ENCODE results near the gene CHCHD1. TPM values are rescaled to one million over a fixed set of nuclear protein-coding genes. Genes with fewer than 3 reads are reported as not detected.
A peak's percentile ranks its signal among the peaks of the same experiment; 100 is the strongest.

The CHCHD1 gene
- total RNA-seq, 2 donors from 2014 or later, result 30.2 to 32.8 TPM

- Mint-ChIP-seq H3K27me3 (no peaks in the 10 kb centered on the region), H3K9me3 (no peaks in the 10 kb centered on the region), H3K4me1 (peaks cover 45% of the 10 kb centered on the region), H3K4me3 (peak overlapping the region; percentile 45), H3K36me3 (ENCODE audit: low read depth) (peaks cover 100% of the 10 kb centered on the region), H3K27ac (peak overlapping the region; percentile 8)
- ATAC-seq (replicated peaks), result no peak
These were observed 22.9 kb upstream of the CHCHD1 start for GRCh38 chr10:73758704-73759511.

DNA sequence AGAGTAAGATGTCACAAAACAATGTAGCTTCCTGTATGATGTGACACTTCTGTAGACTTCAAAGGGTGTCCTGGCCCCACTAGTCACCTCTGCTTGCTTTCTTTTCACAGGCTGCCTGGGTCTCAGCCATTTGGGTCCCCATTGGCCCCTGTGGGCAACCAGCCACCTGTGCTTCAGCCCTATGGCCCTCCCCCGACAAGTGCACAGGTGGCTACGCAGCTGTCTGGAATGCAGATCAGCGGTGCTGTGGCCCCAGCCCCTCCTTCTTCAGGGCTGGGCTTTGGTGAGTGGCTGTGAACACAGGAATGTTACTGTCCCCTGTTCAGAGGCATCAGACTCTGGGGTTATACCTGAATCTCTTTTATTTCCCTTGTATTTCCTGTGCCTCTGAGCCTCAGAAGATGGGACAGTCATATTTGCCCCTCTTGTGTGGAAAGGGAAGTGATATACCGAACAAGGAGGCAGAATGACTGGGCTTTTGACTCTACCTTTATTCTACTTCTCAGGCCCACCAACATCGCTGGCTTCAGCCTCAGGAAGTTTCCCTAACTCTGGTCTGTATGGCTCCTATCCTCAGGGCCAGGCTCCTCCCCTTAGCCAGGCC is 22.2 kb upstream of the CHCHD1 start:
- H3K4me1 Mint-ChIP-seq, result peaks cover 41% of the 10 kb centered on the region
- peak; percentile 30 for ATAC-seq (replicated peaks)
- H3K4me3 Mint-ChIP-seq, result peak overlapping the region; percentile 45

DNA sequence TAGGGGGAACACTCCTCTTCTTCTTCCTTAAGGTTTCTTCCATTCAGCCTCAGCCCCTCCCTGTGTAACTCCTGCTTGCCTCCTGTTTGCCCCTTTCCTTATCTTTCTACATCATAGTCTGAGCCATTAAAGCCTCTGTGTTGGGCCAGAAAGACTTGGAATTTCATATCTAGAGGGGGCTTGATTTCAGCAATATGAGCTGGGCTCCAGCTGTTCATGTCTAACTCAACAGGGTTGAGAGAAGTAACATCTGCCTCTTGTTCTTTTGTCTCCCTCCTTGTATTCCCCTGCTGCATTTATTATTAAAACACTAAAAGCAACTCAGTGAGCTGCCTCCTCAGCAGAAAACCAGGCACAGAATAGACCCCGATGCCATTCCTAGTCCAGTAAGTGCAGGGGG is 20.1 kb upstream of the CHCHD1 start:
- peaks cover 100% of the 10 kb centered on the region for H3K36me3 Mint-ChIP-seq (ENCODE audit: low read depth)
- ATAC-seq (replicated peaks), result no peak
- H3K9me3 Mint-ChIP-seq, result no peaks in the 10 kb centered on the region
- H3K4me3 Mint-ChIP-seq, result peak overlapping the region; percentile 49
- no peaks in the 10 kb centered on the region for H3K27me3 Mint-ChIP-seq
- H3K27ac Mint-ChIP-seq, result peak overlapping the region; percentile 65
- peaks cover 35% of the 10 kb centered on the region for H3K4me1 Mint-ChIP-seq

More for the DNA sequence above, 22.2 kb upstream of the CHCHD1 start:
- H3K9me3 Mint-ChIP-seq, result no peaks in the 10 kb centered on the region
- H3K27ac Mint-ChIP-seq, result peak overlapping the region; percentile 8
- H3K27me3 Mint-ChIP-seq, result no peaks in the 10 kb centered on the region
- peaks cover 100% of the 10 kb centered on the region for H3K36me3 Mint-ChIP-seq (ENCODE audit: low read depth)

GRCh38 chr10:73762915-73763314 is 18.9 kb upstream of the CHCHD1 start:
- Mint-ChIP-seq H3K36me3 (ENCODE audit: low read depth) (peaks cover 98% of the 10 kb centered on the region), H3K9me3 (no peaks in the 10 kb centered on the region), H3K4me3 (peak overlapping the region; percentile 49), H3K27ac (peak overlapping the region; percentile 65), H3K27me3 (no peaks in the 10 kb centered on the region), H3K4me1 (peaks cover 31% of the 10 kb centered on the region)
- ATAC-seq (replicated peaks), result peak; percentile 90

DNA sequence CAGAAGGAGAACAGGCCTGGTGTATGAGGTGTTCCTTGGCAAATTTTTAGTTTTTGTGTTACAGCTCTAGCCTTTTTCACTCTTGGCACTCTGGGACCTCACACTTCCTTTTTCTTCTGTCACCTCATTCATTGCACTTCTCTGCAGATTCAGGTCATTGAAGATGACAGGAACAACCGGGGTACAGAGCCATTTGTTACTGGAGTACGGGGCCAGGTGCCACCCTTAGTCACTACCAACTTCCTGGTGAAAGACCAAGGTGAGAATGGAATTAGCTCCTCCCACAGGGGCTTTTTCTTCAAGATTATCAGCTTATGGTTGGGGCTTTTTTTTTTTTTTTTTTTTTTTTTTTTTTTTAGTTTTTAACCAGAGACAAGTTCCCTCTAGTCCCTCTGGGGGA is 18.5 kb upstream of the CHCHD1 start:
- peak; percentile 57 for ATAC-seq (replicated peaks)
- Mint-ChIP-seq H3K27me3 (no peaks in the 10 kb centered on the region), H3K4me1 (peaks cover 31% of the 10 kb centered on the region), H3K27ac (peak overlapping the region; percentile 65), H3K4me3 (peak overlapping the region; percentile 49), H3K9me3 (no peaks in the 10 kb centered on the region), H3K36me3 (ENCODE audit: low read depth) (peaks cover 98% of the 10 kb centered on the region)

DNA sequence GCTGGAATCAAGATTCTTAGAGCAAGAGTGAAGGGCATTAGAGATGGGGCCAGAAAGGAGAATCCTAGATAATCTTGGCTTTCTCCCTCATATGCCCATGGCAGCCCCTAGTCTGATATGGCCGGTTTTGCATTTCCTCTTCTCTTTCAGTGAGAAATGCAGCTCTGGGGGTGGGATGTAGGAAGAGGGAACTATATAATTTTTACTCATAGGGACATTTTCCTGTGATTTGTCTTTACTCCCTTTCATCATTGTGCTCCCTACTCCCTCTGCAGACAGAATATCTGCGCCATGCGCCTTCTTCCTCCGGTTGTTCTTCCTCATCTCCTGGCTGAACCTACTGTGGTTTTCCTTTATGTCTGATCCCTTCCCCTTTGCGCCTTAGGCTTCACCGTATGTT is 16.8 kb upstream of the CHCHD1 start:
- Mint-ChIP-seq H3K27me3 (no peaks in the 10 kb centered on the region), H3K4me1 (peaks cover 28% of the 10 kb centered on the region), H3K9me3 (no peaks in the 10 kb centered on the region), H3K36me3 (ENCODE audit: low read depth) (peaks cover 98% of the 10 kb centered on the region), H3K27ac (no peak overlapping the region), H3K4me3 (no peak overlapping the region)
- no peak for ATAC-seq (replicated peaks)

- Mint-ChIP-seq H3K27ac (peak overlapping the region; percentile 64), H3K9me3 (no peaks in the 10 kb centered on the region), H3K4me3 (peak overlapping the region; percentile 15), H3K27me3 (no peaks in the 10 kb centered on the region), H3K36me3 (ENCODE audit: low read depth) (peaks cover 98% of the 10 kb centered on the region), H3K4me1 (peaks cover 19% of the 10 kb centered on the region)
- ATAC-seq (replicated peaks), result peak; percentile 13
These were observed 13.0 kb upstream of the CHCHD1 start for GRCh38 chr10:73768881-73769280.

GRCh38 chr10:73769396-73769795 is 12.5 kb upstream of the CHCHD1 start:
- Mint-ChIP-seq H3K27ac (peak overlapping the region; percentile 64), H3K36me3 (ENCODE audit: low read depth) (peaks cover 98% of the 10 kb centered on the region), H3K4me3 (peak overlapping the region; percentile 15), H3K27me3 (no peaks in the 10 kb centered on the region), H3K9me3 (no peaks in the 10 kb centered on the region), H3K4me1 (peaks cover 19% of the 10 kb centered on the region)
- no peak for ATAC-seq (replicated peaks)

DNA sequence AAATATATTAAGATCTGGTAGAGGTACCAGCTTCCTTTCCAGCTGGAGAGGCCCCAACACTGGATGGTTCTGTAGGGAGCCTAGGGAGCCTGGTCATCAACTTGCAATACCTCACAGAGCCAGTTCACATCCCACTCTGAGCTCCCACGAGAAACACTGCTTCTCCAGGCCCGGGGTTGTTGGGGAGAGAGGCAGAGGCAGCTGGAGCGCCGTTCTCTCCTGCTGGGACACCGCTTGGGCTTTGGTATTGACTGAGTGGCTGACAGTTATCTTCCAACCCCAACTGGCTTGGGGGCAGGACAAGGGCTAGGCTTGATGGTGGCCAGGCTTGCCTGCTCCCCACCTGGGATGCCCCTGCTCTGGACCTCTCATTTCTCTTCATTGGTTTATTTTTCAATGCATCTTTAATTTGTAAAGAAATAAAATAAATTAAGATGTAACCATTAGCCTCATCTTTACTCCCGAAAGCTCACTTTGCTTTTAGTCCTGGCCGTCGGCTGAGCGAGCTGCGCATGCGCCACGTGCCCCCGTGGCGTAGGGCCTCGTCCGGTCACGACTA is 10.0 kb upstream of the CHCHD1 start:
- no peaks in the 10 kb centered on the region for H3K27me3 Mint-ChIP-seq
- H3K4me3 Mint-ChIP-seq, result peak overlapping the region; percentile 97
- peak overlapping the region; percentile 90 for H3K27ac Mint-ChIP-seq
- peaks cover 28% of the 10 kb centered on the region for H3K4me1 Mint-ChIP-seq
- H3K9me3 Mint-ChIP-seq, result no peaks in the 10 kb centered on the region
- peaks cover 98% of the 10 kb centered on the region for H3K36me3 Mint-ChIP-seq (ENCODE audit: low read depth)
- peak; percentile 5 for ATAC-seq (replicated peaks)

DNA sequence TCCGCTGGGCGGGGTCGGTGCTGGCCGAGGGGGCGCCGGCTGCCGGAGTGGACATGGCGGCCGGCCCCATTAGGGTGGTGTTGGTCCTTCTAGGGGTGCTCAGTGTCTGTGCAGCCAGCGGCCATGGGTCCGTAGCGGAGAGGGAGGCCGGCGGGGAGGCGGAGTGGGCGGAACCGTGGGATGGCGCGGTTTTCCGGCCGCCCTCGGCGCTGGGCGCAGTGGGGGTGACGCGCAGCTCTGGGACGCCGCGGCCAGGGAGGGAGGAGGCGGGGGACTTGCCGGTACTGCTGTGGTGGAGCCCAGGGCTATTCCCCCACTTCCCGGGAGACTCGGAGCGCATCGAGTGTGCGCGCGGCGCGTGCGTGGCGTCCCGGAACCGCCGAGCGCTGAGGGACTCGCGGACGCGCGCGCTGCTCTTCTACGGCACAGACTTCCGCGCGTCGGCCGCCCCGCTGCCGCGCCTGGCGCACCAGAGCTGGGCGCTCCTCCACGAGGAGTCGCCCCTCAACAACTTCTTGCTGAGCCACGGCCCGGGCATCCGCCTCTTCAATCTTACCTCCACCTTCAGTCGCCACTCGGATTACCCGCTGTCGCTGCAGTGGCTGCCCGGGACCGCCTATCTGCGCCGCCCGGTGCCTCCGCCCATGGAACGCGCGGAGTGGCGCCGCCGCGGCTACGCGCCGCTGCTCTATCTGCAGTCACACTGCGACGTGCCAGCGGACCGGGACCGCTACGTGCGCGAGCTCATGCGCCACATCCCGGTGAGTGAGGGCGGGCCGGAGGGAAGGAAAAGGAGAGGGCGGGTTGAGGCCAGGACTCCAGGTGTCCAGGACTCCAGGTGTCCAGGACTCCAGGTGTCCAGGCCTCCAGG is 9.3 kb upstream of the CHCHD1 start:
- peaks cover 28% of the 10 kb centered on the region for H3K4me1 Mint-ChIP-seq
- ATAC-seq (replicated peaks), result peak; percentile 82

GRCh38 chr10:73773152-73773879 is 8.5 kb upstream of the CHCHD1 start:
- peaks cover 100% of the 10 kb centered on the region for H3K36me3 Mint-ChIP-seq (ENCODE audit: low read depth)
- H3K4me1 Mint-ChIP-seq, result peaks cover 28% of the 10 kb centered on the region
- no peaks in the 10 kb centered on the region for H3K9me3 Mint-ChIP-seq
- H3K4me3 Mint-ChIP-seq, result peak overlapping the region; percentile 97
- peak; percentile 10 for ATAC-seq (replicated peaks)
- H3K27ac Mint-ChIP-seq, result peak overlapping the region; percentile 90
- no peaks in the 10 kb centered on the region for H3K27me3 Mint-ChIP-seq

More for the DNA sequence above, 9.3 kb upstream of the CHCHD1 start:
- no peaks in the 10 kb centered on the region for H3K27me3 Mint-ChIP-seq
- H3K36me3 Mint-ChIP-seq (ENCODE audit: low read depth), result peaks cover 100% of the 10 kb centered on the region
- no peaks in the 10 kb centered on the region for H3K9me3 Mint-ChIP-seq
- peak overlapping the region; percentile 97 for H3K4me3 Mint-ChIP-seq
- H3K27ac Mint-ChIP-seq, result peak overlapping the region; percentile 90

DNA sequence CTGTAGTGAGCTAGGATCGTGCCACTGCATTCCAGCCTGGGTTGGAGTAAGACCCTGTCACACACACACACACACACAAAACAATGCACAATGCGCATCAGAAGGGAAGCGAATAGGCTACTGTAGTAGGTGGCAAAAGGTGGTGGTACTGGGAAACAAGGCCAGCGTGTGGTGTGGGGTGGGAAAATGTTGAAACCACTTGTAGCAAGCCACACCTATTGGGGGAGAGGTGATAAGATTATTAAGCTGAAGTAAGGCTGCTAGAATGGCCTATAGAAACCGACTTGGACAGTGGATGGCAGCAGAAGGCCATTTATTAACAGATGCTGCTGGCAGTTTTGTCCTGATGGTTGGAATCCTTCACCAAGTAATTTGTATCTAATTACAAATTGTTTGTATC is 7.2 kb upstream of the CHCHD1 start:
- H3K4me3 Mint-ChIP-seq, result peak overlapping the region; percentile 97
- no peaks in the 10 kb centered on the region for H3K9me3 Mint-ChIP-seq
- no peaks in the 10 kb centered on the region for H3K27me3 Mint-ChIP-seq
- H3K27ac Mint-ChIP-seq, result peak overlapping the region; percentile 90
- H3K36me3 Mint-ChIP-seq (ENCODE audit: low read depth), result peaks cover 100% of the 10 kb centered on the region
- H3K4me1 Mint-ChIP-seq, result peaks cover 23% of the 10 kb centered on the region
- no peak for ATAC-seq (replicated peaks)

DNA sequence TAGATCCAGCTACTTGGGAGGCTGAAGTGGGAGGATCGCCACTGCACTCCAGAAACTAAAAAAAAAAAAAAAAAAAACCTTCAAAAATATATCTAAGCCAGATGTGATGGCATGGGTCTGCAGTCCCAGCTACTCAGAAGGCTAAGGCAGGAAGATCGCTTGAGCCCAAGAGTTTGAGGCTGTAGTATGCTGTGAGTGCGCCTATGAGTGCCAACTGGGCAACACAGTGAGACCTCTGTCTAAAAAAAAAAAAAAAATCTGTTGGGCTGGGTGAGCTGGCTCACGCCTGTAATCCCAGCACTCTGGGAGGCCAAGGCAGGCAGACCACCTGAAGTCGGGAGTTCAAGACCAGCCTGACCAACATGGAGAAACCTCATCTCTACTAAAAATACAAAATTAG is 2.8 kb upstream of the CHCHD1 start:
- no peak overlapping the region for H3K4me3 Mint-ChIP-seq
- H3K27me3 Mint-ChIP-seq, result no peaks in the 10 kb centered on the region
- peaks cover 94% of the 10 kb centered on the region for H3K36me3 Mint-ChIP-seq (ENCODE audit: low read depth)
- H3K9me3 Mint-ChIP-seq, result no peaks in the 10 kb centered on the region
- peaks cover 24% of the 10 kb centered on the region for H3K4me1 Mint-ChIP-seq
- no peak overlapping the region for H3K27ac Mint-ChIP-seq
- ATAC-seq (replicated peaks), result no peak

Data from activated T-helper 17 cell treated with anti-CD3 and anti-CD28 coated beads, Interleukin-2, amount 50 U/mL, for 72 hours (primary cell).